ENCODE results near the gene ADCY10. TPM values are rescaled to one million over a fixed set of nuclear protein-coding genes. Genes with fewer than 3 reads are reported as not detected.

ADCY10 gene
- total RNA-seq, 1 donor from 2014 or later: 0.09 TPM

GRCh38 chr1:167947733-167948132, 33.8 kb upstream of the ADCY10 start:
- TF ChIP-seq CTCF (IDR thresholded peaks at IDR 0.05): no peak
- Histone ChIP-seq H3K27ac (no peak overlapping the region), H3K4me3 (no peak overlapping the region), H3K9me3 (no peaks in the 10 kb centered on the region), H3K4me1 (peaks cover 11% of the 10 kb centered on the region), H3K27me3 (ENCODE audit: low read depth) (no peaks in the 10 kb centered on the region), H3K36me3 (peaks cover 8% of the 10 kb centered on the region)
- DNase-seq (no peak), ATAC-seq (no peak)
- intact Hi-C loops (cut with DNase I): no loop called here

DNA sequence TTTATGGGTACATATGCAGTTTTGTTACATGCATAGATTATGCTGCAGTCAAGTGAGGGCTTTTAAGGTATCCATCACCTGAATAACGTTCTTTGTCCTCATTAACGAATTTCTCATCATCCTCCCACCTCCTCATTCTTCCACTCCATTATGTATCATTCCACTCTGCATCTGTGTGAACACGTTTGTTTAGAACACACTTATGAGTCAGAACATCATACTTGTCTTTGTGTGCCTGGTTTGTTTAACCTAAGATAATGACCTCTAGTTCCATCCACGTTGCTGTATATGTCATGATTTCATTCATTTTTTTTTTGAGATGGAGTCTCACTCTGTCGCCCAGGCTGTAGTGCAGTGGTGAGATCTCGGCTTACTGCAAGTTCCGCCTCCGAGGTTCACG, 29.6 kb upstream of the ADCY10 start:
- no peak overlapping the region for H3K4me3 ChIP-seq
- no peak overlapping the region for H3K27ac ChIP-seq
- ATAC-seq: no peak
- no peaks in the 10 kb centered on the region for H3K27me3 ChIP-seq (ENCODE audit: low read depth)
- intact Hi-C loops (cut with DNase I): no loop called here
- H3K9me3 ChIP-seq: no peaks in the 10 kb centered on the region
- DNase-seq: no peak
- no peak for TF ChIP-seq CTCF (IDR thresholded peaks at IDR 0.05)
- H3K36me3 ChIP-seq: no peaks in the 10 kb centered on the region
- peaks cover 10% of the 10 kb centered on the region for H3K4me1 ChIP-seq

DNA sequence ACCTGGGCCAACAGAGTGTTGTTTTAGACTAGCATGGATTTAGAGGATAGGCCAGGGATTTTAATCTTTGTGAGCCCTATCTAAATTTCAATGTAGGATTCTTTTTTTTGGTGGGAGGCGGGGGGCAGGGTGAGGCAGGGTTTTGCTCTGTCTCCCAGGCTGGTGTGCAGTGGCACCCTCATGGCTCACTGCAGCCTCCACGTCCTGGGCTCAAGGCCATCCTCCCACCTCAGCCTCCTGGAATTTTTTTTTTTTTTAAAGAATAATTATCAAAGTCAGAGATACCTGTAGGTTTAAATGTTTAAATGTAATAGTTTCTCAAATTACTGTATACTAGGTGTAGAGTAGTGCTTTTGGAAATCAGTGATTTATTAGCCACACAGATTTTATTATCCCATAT, 26.3 kb upstream of the ADCY10 start:
- Histone ChIP-seq H3K4me3 (no peak overlapping the region), H3K36me3 (no peaks in the 10 kb centered on the region), H3K27ac (no peak overlapping the region), H3K9me3 (no peaks in the 10 kb centered on the region), H3K4me1 (peaks cover 17% of the 10 kb centered on the region), H3K27me3 (ENCODE audit: low read depth) (no peaks in the 10 kb centered on the region)
- no peak for TF ChIP-seq CTCF (IDR thresholded peaks at IDR 0.05)
- ATAC-seq: no peak
- intact Hi-C loops (cut with DNase I): no loop called here
- no peak for DNase-seq

DNA sequence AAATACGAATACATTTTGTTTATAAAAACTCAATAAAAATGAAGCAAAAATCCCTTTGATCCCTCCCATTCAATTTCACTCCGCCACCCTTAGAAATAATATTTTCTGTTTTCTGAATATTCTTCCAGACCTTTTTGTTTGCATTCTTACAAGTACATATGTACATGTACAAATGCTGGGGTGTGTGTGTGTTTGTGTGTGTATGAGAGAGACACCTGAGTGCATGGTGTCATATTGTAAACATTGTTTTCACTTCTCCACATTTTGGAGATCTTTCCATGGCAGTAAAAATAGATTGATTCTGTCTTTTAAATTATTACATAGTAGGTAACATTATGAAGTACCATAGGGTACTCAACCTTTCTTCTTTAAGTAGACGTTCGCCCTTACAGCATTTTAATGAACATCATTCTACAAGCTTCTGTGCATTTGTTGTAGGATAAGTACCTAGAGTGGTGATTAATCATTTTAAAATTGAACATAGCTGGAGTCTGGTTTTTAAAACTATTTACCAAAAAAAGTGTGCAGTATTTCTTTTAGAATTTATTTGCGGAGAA, 24.2 kb upstream of the ADCY10 start:
- Histone ChIP-seq H3K9me3 (no peaks in the 10 kb centered on the region), H3K36me3 (no peaks in the 10 kb centered on the region), H3K4me3 (peak overlapping the region; percentile 86), H3K4me1 (peaks cover 33% of the 10 kb centered on the region), H3K27me3 (ENCODE audit: low read depth) (no peaks in the 10 kb centered on the region), H3K27ac (peak overlapping the region; percentile 93)
- DNase-seq: no peak
- intact Hi-C loops (cut with DNase I): no loop called here
- TF ChIP-seq CTCF (IDR thresholded peaks at IDR 0.05): no peak
- ATAC-seq: no peak

DNA sequence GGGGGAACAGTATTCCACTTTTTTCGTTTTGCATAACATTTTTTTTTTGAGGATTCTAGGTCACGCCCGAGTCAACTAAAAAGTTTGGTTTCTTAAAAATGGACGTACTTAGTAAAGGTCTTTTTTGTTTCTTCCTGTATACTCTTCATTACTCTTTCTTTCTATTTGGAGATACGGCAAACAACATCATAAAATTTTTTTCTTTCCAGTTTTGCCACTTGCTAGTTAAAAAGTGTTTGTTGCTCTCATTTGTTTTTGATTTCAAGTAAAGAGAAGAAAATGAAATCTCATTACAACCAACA, 23.7 kb upstream of the ADCY10 start:
- H3K36me3 ChIP-seq: no peaks in the 10 kb centered on the region
- ATAC-seq: no peak
- peak overlapping the region; percentile 93 for H3K27ac ChIP-seq
- no peak for TF ChIP-seq CTCF (IDR thresholded peaks at IDR 0.05)
- intact Hi-C loops (cut with DNase I): no loop called here
- DNase-seq: no peak
- no peaks in the 10 kb centered on the region for H3K9me3 ChIP-seq
- peaks cover 33% of the 10 kb centered on the region for H3K4me1 ChIP-seq
- peak overlapping the region; percentile 86 for H3K4me3 ChIP-seq
- H3K27me3 ChIP-seq (ENCODE audit: low read depth): no peaks in the 10 kb centered on the region
